AG09319 (cell line): ENCODE measurements around the gene RDM1.

Experiments used
- DNase-seq: peaks from one replicate; pipeline ENCODE4 v3.0.0-alpha.2; 2010; ENCODE audit warnings: low read depth; ENCODE audit errors: extremely low read depth
- TF ChIP-seq, protein P1 (sequence below): IDR thresholded peaks from 2 replicates; pipeline ENCODE4 v1.5.1; 2011; ENCODE audit warnings: low read depth, mild to moderate bottlenecking, inconsistent platforms, low read length, moderate library complexity

RDM1 gene

DNA sequence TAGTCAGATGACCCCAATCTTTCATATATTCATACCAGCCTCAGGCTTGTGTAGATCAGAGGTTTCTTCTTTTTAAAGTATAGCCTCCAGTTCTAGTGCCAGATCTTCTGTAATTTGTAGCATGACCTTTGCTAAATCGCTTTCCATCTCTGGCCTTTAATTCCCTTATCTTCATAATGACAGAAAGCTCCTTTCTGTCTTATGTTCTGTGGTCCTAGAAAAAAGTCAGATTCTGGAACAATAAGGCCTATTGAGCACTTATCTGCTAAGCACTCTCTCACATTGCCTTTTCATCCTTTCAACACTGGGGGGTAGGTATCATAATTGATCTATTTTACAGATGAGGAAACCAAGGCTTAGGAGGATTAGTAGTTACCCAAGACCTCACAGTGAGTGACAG is 41.5 kb upstream of the RDM1 start:
- TF ChIP-seq, protein P1, sequence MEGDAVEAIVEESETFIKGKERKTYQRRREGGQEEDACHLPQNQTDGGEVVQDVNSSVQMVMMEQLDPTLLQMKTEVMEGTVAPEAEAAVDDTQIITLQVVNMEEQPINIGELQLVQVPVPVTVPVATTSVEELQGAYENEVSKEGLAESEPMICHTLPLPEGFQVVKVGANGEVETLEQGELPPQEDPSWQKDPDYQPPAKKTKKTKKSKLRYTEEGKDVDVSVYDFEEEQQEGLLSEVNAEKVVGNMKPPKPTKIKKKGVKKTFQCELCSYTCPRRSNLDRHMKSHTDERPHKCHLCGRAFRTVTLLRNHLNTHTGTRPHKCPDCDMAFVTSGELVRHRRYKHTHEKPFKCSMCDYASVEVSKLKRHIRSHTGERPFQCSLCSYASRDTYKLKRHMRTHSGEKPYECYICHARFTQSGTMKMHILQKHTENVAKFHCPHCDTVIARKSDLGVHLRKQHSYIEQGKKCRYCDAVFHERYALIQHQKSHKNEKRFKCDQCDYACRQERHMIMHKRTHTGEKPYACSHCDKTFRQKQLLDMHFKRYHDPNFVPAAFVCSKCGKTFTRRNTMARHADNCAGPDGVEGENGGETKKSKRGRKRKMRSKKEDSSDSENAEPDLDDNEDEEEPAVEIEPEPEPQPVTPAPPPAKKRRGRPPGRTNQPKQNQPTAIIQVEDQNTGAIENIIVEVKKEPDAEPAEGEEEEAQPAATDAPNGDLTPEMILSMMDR = no peak

DNA sequence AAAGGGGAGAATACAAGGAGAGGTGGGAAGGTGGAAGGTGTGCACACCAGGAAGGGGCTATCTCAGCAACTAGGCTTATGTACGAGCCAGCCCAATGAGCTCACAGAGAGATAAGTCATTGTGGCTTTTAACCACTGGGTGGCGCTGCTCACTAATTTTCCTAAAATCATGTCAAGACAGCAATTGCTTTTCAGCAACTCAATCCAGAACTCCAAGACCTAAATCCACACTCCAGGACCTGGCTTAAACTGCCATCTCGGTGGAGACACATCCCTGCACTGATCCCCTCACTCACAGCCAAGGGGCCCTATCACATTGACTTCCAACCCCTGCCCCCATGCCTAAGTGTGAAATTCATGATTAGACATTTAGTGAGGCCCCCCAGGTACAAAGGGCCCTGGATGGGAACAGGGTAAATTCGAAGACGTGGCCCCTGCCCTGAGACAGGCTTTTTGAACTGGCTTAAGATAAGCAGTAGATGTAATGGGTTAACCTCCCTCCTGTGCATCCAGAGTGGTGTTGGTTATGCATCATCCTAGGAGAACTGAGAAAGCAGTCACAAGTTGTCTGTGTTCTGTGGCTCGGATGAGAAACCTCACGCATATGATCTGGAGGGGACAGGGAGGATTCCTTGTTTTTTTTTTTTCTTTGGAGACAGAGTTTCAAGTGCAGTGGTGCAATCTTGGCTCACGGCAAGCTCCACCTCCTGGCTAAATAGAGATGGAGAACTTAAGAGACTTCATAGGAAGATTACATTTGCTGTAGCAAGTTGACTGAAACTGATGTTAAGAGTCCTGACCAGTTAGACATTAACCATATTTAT is 39.2 kb upstream of the RDM1 start:
- peak; percentile 47 for DNase-seq
- TF ChIP-seq, protein P1 = peak; percentile 76

More for the DNA sequence above, 41.5 kb upstream of the RDM1 start:
- no peak for DNase-seq

DNA sequence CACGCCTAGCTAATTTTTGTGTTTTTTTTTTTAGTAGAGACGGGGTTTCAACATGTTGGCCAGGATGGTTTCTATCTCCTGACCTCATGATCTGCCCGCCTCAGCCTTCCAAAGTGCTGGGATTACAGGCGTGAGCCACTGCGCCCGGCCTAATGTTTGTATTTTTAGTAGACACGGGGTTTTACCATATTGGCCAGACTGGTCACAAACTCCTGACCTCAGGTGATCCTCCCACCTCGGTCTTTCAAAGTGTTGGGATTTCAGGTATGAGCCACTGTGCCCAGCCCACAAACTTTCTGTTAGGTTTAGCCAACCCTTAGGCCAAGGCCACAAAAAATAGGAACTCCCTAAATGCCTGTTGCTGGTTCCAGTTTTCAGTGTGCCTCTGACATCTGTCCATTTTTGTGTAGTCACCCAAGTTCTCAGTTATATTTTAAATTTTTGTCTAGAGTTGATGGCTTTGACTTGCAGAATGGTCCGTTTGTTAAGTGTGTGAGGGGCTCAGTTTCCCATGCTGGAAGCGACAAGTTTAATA is 38.0 kb upstream of the RDM1 start:
- DNase-seq = no peak
- TF ChIP-seq, protein P1 = no peak

GRCh38 chr17:35965272-35965671 is 34.7 kb upstream of the RDM1 start:
- TF ChIP-seq, protein P1 = no peak
- DNase-seq = no peak

GRCh38 chr17:35963663-35964062 is 33.1 kb upstream of the RDM1 start:
- TF ChIP-seq, protein P1 = no peak
- no peak for DNase-seq

DNA sequence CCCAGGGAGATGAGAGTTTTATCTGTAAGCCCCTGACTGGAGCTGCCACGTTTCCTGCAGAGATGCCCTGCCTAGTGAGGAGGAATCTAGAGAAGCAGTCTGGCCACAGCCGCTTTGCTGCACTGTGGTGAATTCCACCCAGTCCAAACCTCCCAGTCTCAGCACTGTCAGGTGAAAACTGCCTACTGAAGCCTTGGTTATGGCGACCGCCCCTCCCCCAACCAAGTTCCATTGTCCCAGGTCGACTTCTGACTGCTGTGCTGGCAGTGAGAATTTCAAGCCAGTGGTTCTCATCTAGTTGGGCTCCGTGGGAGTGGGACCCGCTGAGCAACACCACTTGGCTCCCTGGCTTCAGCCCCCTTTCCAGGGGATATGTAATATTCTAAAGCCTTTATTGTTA is 23.1 kb upstream of the RDM1 start:
- TF ChIP-seq, protein P1 = no peak
- DNase-seq = no peak

- TF ChIP-seq, protein P1 = no peak
- DNase-seq = no peak
Observed at GRCh38 chr17:35949401-35949800, 18.8 kb upstream of the RDM1 start.
